ENCODE results near the gene UNC13B. TPM values are rescaled to one million over a fixed set of nuclear protein-coding genes. Genes with fewer than 3 reads are reported as not detected.

Gene UNC13B
- total and polyA plus RNA-seq, 2 donors (not counting 3 experiments of a cell fraction or from before 2014, with no cell fraction given): 30.1 to 46.2 TPM

GRCh38 chr9:35229779-35230143 lies 68.0 kb downstream of the UNC13B start:
- dilution Hi-C loops (cut with MboI; ENCODE audit: extremely low pct_ligation_motif_present, low sequenced_read_pairs): no loop called here
- FAIRE-seq: no peak
- H3K27me3 ChIP-seq (ENCODE audit: control insufficient read depth in 2 of 2, insufficient read depth in 2 of 2, low read length in 2 of 2): no peaks in the 10 kb centered on the region

More at GRCh38 chr9:35229779-35230143, 68.0 kb downstream of the UNC13B start:
- intact Hi-C loops (cut with micrococcal nuclease): no loop called here
- Histone ChIP-seq H3K79me2 (ENCODE audit: control insufficient read depth, insufficient read depth, low read length) (peaks cover 2% of the 10 kb centered on the region), H4K20me1 (replicated peaks; ENCODE audit: control insufficient read depth, extremely low read depth, insufficient read depth, low read length) (no peaks in the 10 kb centered on the region), H3K4me2 (ENCODE audit: insufficient read depth, low read length) (no peak overlapping the region), H3K36me3 (ENCODE audit: control insufficient read depth in 2 of 2, extremely low read depth in 1 of 2, insufficient read depth in 2 of 2, low read length in 2 of 2) (no peaks in the 10 kb centered on the region), H3K4me3 (replicated peaks in 1 of 3; ENCODE audit: insufficient read depth in 1 of 3, low read depth in 1 of 3, low read length in 3 of 3) (no peak overlapping the region), H3K9ac (replicated peaks; ENCODE audit: extremely low read depth, insufficient read depth, low read length) (no peak overlapping the region), H3K9me1 (replicated peaks; ENCODE audit: control insufficient read depth, extremely low read depth, insufficient read depth, low read length) (no peaks in the 10 kb centered on the region), H3K9me3 (replicated peaks; ENCODE audit: control insufficient read depth, insufficient read depth, low read length) (no peaks in the 10 kb centered on the region), H2AFZ (ENCODE audit: low read depth, low read length) (no peak overlapping the region), H3K27ac (ENCODE audit: insufficient read depth, low read depth, low read length) (no peak overlapping the region), H3K4me1 (ENCODE audit: control insufficient read depth, extremely low read depth, insufficient read depth, low read length) (no peaks in the 10 kb centered on the region)
- DNase-seq (ENCODE audit: low read depth, low spot score): no peak
- CTCF ChIA-PET: interaction anchor here (0.8 kb wide), 1 partner anchor 29 kb away, joined by 3 read pairs; no protein-coding TSS in a partner anchor
- POLR2A ChIA-PET: no interaction called here
- TF ChIP-seq FOS (IDR thresholded peaks at IDR 0.05; ENCODE audit: borderline replicate concordance, insufficient read depth, low read length) (no peak), GATA2 (IDR thresholded peaks at IDR 0.05; ENCODE audit: insufficient read depth, insufficient read length, low read depth, low read length) (no peak), MAX (IDR thresholded peaks at IDR 0.05; ENCODE audit: insufficient read depth, insufficient read length) (no peak), POLR2A (IDR thresholded peaks at IDR 0.05; ENCODE audit: low read depth, low read length) (no peak), EZH2 (IDR thresholded peaks at IDR 0.05; ENCODE audit: borderline replicate concordance, low read depth, low read length, severe bottlenecking) (no peak), MYC (IDR thresholded peaks at IDR 0.05; ENCODE audit: low read depth, low read length) (no peak)
- TF ChIP-seq, protein P1, sequence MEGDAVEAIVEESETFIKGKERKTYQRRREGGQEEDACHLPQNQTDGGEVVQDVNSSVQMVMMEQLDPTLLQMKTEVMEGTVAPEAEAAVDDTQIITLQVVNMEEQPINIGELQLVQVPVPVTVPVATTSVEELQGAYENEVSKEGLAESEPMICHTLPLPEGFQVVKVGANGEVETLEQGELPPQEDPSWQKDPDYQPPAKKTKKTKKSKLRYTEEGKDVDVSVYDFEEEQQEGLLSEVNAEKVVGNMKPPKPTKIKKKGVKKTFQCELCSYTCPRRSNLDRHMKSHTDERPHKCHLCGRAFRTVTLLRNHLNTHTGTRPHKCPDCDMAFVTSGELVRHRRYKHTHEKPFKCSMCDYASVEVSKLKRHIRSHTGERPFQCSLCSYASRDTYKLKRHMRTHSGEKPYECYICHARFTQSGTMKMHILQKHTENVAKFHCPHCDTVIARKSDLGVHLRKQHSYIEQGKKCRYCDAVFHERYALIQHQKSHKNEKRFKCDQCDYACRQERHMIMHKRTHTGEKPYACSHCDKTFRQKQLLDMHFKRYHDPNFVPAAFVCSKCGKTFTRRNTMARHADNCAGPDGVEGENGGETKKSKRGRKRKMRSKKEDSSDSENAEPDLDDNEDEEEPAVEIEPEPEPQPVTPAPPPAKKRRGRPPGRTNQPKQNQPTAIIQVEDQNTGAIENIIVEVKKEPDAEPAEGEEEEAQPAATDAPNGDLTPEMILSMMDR (IDR thresholded peaks at IDR 0.05; ENCODE audit: extremely low read depth in 1 of 2, insufficient read depth in 1 of 2, low read depth in 1 of 2, low read length in 2 of 2): no peak
- no TSS peak for BruUV-seq (replicated peaks)

All from endothelial cell of umbilical vein (primary cell).